ENCODE measurements around the gene MTX1.
"Not testable (repeated sequence)": the region's sequence is repeated elsewhere in the genome, so short reads cannot be mapped to it uniquely, and the experiment has no call there.

MTX1 gene, protein sequence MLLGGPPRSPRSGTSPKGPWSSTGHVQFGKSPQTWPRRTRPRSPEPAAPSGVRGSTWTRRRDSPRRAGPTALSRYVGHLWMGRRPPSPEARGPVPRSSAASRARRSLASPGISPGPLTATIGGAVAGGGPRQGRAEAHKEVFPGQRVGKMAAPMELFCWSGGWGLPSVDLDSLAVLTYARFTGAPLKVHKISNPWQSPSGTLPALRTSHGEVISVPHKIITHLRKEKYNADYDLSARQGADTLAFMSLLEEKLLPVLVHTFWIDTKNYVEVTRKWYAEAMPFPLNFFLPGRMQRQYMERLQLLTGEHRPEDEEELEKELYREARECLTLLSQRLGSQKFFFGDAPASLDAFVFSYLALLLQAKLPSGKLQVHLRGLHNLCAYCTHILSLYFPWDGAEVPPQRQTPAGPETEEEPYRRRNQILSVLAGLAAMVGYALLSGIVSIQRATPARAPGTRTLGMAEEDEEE

DNA sequence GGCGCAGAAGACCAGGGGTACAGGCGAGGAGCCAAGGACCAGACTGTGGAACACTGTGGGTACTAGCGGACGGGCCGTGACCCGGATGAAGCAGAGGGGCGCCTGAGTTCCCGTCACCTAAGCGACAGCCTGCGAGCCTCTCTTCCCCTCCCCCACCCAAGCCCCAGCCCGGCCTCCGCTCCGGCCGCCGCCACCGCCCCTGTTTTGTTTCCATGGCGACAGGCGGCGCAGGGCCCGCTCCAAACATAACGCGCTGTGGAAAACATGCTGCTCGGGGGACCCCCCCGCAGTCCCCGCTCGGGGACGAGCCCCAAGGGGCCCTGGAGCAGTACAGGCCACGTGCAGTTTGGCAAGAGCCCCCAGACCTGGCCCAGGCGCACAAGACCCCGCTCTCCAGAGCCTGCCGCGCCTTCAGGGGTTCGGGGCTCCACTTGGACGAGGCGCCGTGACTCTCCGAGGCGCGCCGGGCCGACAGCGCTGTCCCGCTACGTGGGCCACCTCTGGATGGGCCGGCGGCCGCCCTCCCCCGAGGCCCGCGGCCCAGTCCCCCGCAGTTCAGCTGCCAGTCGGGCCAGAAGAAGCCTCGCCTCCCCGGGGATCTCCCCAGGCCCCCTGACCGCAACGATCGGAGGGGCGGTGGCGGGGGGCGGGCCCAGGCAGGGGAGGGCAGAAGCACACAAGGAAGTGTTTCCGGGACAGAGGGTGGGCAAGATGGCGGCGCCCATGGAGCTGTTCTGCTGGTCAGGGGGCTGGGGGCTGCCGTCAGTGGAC is at the start of gene MTX1:
Gene MTX1 (plus strand): TSS at position 155 of the 771 bp plus-strand sequence. CDS start 110 bp downstream, at position 265.
- DNase-seq: peak; percentile 63

GRCh38 chr1:155158991-155159390 is 49.5 kb upstream of the MTX1 start:
- DNase-seq: no peak

DNA sequence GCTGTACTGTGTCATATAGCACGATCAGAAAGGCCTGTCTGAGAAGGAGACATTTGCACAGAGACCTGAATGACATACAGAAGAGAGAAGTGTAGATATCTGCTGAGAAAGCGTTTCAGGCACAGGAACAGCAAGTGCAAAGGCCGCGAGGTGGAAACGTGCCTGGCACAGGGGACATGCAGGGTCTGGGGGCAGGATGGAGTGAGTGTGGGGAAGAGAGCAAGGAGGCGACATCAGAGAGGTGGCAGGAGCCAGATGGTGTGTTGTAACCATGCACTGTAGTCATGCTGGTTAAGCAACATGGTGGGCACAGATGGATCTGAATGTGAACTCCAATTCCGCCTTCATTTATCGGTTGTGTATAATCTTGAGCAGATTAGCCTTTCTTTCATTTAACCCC is 48.4 kb upstream of the MTX1 start:
- no peak for DNase-seq

DNA sequence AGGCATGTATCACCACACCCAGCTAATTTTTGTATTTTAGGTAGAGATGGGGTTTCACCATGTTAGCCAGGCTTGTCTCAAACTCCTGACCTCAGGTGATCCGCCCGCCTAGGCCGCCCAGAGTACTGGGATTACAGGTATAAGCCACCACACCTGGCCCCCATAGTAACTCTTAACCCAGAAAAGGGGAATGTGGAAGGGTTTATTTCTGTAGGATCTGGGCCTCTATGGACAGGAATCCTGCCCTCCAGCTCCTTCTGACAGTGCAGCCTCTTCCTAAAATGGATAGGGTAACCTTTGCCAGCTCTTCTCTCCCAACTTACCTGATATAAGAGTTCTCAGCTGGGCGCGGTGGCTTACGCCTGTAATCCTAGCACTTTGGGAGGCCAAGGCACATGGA is 45.9 kb upstream of the MTX1 start:
- not testable (repeated sequence) for DNase-seq

GRCh38 chr1:155163785-155164184 is 44.7 kb upstream of the MTX1 start:
- DNase-seq: not testable (repeated sequence)

GRCh38 chr1:155164625-155165024 is 43.9 kb upstream of the MTX1 start:
- not testable (repeated sequence) for DNase-seq

DNA sequence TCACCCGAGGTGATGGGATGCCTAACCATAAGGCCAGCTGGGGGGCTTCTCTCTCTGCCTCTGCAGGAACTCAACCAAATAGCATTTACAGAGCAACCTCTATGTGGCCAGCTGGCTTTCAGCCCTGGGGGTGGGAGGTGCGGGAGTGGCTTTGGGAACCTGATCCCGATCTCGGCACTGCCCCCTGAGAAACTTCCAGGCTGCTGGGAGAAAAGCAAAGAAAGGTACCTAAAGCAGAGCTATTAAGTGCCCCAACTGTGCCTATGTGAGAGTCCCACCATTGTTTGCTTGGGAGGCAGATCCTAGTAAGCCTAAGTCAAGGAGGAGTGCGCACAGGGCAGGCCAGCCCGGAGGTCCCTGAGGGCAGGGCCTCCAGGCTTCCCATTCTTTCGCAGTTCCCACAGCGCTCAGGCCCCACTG is 42.4 kb upstream of the MTX1 start:
- no peak for DNase-seq

DNA sequence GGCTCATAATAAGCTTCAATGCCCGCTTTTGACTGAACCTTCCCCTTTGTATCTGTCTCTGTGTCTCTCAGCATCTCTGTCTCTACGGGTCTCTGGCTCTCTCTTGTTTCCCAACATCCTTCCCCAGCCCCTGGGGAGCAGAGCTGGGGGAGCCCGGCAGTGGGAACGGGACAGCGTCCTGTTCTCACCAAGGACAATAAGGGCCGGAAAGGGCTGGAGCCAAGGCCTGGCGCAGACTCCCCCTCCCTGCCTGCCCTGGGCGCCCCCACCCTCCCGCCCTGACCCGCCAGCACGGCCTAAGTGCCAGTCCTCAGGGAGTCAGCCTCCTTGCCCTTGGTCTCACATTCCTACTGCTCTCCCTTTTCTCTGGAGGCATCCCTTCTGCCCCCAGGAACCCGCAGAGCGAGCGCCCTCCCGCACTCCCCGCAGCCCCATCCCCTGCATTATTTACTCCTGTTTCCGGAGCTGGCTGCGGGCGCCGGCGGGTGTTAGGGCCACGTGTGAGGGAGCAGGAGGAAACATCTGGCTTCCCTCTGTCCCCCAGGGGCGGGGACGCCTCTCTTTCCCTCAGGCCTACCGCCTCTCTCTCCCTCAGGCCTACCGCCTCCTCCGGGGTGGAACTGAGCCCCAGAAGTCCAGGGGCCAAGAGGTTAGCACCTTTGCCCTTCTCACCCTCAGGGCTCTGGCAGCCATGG is 41.9 kb upstream of the MTX1 start:
- DNase-seq: no peak

- peak; percentile 61 for DNase-seq
Observed at GRCh38 chr1:155167166-155168104, 41.1 kb upstream of the MTX1 start.

GRCh38 chr1:155168105-155168445 is 40.4 kb upstream of the MTX1 start:
- not testable (repeated sequence) for DNase-seq

DNA sequence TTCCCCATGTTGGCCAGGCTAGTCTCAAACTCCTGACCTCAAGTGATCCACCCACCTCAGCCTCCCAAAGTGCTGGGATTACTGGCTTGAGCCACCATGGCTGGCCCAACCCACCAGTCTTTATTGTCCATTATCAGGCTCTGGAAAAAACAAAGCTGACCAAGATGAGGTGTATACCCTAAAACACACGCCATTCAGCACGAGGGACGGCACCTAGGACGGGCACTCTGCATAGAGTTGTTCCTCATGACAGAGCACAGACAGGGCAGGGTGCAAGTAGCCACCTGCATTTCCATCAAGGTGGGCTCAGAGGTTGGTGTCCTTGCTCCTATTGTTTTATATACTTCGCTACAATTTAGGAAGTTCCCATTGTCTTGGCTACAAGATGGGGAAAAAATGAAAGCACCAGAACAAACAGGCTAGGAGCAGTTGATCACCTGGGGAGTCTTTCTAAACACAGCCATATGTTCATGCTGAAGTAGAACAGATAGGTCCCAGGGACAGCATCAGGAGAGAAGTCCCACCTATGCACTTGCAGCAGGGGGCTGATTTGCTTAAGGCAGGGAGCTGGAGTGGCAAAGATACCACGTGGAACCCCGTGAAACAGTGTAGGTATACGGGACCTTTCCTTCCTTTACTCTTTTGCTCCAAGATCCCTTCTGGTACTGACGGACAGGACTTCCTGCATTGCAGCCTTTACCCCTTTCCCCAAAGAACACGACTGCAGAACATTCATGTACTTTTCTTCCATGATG is 39.9 kb upstream of the MTX1 start:
- no peak for DNase-seq

DNA sequence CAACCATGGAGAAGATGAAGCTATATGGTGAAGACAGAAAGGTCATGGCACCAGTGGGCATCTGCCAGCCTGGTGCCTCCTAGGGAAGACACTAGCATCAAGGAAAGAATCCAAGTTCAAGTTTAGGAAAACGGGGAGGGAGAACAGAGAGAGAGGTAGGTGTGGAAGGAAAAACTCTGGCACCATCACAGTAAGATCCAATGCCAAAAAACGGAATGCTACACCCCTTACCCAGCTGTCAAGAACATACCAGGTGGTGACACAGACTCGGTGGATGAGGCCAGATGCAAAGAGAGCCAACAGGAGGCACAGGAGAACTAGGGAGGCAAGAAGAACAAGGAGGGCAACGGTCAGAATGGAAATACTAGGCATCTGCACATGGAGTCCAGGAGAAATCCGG is 39.0 kb upstream of the MTX1 start:
- DNase-seq: no peak

DNA sequence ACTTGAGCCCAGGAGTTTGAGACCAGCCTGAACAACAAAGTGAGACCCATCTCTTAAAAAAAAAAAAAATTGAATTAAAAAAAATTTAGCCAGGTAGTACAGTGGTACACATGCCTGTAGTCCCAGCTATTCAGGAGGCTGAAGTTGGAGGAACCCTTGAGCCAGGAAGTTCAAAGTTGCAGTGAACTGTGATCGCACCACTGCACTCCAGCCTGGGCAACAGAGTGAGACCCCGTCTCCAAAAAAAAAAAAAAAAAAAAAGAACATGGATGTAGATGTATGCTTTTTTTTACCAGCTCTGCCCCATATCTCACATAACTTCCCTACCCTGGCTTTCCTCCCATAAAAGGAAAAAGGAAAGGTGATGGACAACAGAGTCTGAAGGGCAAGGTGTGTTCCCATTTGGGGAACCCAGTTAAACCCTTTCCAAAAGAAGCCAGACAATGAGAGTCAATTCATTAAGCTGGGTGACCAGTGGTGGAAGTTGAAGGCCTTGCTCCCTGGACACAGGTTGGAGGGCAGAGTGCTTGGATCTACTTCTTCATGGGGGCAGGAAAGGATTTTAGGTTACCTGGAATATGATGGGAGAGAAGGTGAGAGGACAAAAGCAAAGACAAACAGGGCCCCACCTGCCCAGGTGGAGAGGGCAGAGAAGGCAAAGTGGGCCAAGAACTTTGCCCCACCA is 38.3 kb upstream of the MTX1 start:
- no peak for DNase-seq

GRCh38 chr1:155170806-155171205 is 37.7 kb upstream of the MTX1 start:
- DNase-seq: no peak

- no peak for DNase-seq
Observed at GRCh38 chr1:155171836-155172731, 36.4 kb upstream of the MTX1 start.

DNA sequence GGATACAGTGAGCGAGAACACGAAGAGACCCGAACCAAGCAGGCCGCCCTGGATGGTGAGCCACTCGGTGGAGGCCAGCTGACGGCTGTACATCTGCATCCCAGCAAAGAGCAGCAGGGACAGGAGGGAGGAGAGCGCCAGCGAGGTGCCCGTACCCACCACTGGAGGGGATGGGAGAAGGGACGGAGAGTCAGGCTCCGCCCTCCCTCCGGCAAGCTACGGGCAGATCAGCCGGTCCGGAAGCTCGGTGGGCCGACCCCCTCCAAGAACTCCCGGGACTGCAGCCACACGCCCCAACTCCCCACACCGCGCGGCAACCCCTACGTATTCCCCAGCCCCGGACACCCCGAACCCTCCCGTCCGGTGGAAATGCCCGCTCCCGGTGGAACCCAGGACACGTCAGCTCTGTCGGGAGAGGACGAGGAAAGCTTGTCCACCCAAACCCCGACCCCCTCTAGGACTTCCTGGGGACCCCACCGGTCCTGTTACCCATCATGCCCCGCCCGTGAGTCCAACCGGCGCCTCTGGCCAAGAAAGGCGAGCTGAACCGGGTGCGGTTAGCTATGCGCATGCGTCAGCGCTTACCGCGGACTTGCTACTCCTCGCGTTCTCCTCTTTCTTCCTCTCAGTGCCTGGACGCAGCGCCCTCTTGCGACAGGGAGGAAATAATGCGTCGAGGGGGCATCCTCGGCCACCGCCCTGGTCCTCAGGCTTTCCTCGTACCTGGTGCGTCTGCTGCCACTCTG is 35.6 kb upstream of the MTX1 start, which contains the start of gene KRTCAP2:
Gene KRTCAP2 (minus strand): TSS at position 573 of the 746 bp plus-strand sequence. CDS start 80 bp downstream, at position 493.
- peak; percentile 83 for DNase-seq

GRCh38 chr1:155173478-155174323 is 34.8 kb upstream of the MTX1 start, which contains the start of gene TRIM46:
Gene TRIM46 (plus strand): TSS chr1:155173849. CDS start chr1:155173967, 118 bp downstream.
- DNase-seq: no peak
